ENCODE measurements around the gene TPRA1.

GRCh38 chr3:127572735-127573134, 17.8 kb downstream of the TPRA1 start:
- no peak for TF ChIP-seq CTCF (conservative IDR thresholded peaks at IDR 0.05)
- TF ChIP-seq EZH2 (IDR thresholded peaks at IDR 0.05; ENCODE audit: low read depth), result no peak

All from PC-9 (cell line).